Measurements from ENCODE around the gene COPZ2.

The COPZ2 gene

GRCh38 chr17:47983492-47984223 is 53.9 kb downstream of the COPZ2 start:
- DNase-seq (ENCODE audit: low spot score): no peak

GRCh38 chr17:47982645-47983390 is 54.8 kb downstream of the COPZ2 start:
- no peak for DNase-seq (ENCODE audit: low spot score)

GRCh38 chr17:47982091-47982617 is 55.4 kb downstream of the COPZ2 start:
- no peak for DNase-seq (ENCODE audit: low spot score)

GRCh38 chr17:47981462-47981861 is 56.1 kb downstream of the COPZ2 start:
- no peak for DNase-seq (ENCODE audit: low spot score)

GRCh38 chr17:47980541-47980940 is 57.1 kb downstream of the COPZ2 start:
- DNase-seq (ENCODE audit: low spot score): no peak

- DNase-seq (ENCODE audit: low spot score): peak; percentile 84
These were observed 59.3 kb downstream of the COPZ2 start for GRCh38 chr17:47978324-47978723.

Measured in GM03348 (cell line).